A673 (cell line): ENCODE data around the gene CAPNS2. TPM values are rescaled to one million over a fixed set of nuclear protein-coding genes. Genes with fewer than 3 reads are reported as not detected.

ENCODE experiments used
- Bru-seq: library from RNA; stranded (reverse); fragments of 400-500 nt; gene quantifications from one replicate; lab custom pipeline; 2021; lab: Mats Ljungman, UMichigan
- BruChase-seq, 2 experiments: library from RNA; stranded (reverse); fragments of 400-500 nt; gene quantifications; one replicate each; lab custom pipeline; 2021; lab: Mats Ljungman, UMichigan
- BruUV-seq: library from RNA; stranded (reverse); fragments of 400-500 nt; replicated peaks from 2 replicates; lab custom pipeline; 2021; lab: Mats Ljungman, UMichigan
- CTCF ChIA-PET: fragments of 300-600 bp; sonication (Branson Sonifier 250); formaldehyde crosslinking; loops from one replicate; lab custom pipeline; 2022; ENCODE audit warnings: antibody characterized with exemption; lab: Charles Lee
- POLR2A ChIA-PET: fragments of 300-600 bp; sonication (Branson Sonifier 250); formaldehyde crosslinking; loops from one replicate; lab custom pipeline; 2022; ENCODE audit warnings: antibody characterized with exemption; ENCODE audit not compliant: low non-redundant PET; lab: Charles Lee
- DNase-seq: peaks from one replicate; pipeline ENCODE4 v3.0.0-alpha.2; 2015; ENCODE audit warnings: low spot score
- H3K27ac ChIP-seq: fragments of 200-600 bp; sonication (generic); 2 replicates; pipeline ENCODE4 v1.5.1; 2016; ENCODE audit warnings: mixed run types, low read depth, mild to moderate bottlenecking, mixed read lengths, antibody characterized with exemption, low read length; ENCODE audit not compliant: poor library complexity, severe bottlenecking
- H3K27me3 ChIP-seq: fragments of 200-600 bp; sonication (generic); replicated peaks from 2 replicates; pipeline ENCODE4 v1.6.1; 2017; ENCODE audit warnings: mixed run types, low read depth, mild to moderate bottlenecking, mixed read lengths, antibody characterized with exemption, low read length; ENCODE audit not compliant: insufficient read depth, poor library complexity
- H3K36me3 ChIP-seq: fragments of 200-600 bp; sonication (generic); 2 replicates; pipeline ENCODE4 v1.6.1; 2016; ENCODE audit warnings: mixed run types, mild to moderate bottlenecking, mixed read lengths, antibody characterized with exemption, low read length; ENCODE audit not compliant: insufficient read depth, poor library complexity, severe bottlenecking
- H3K4me1 ChIP-seq: fragments of 200-600 bp; sonication (generic); 2 replicates; pipeline ENCODE4 v1.6.1; 2017; ENCODE audit warnings: mixed run types, mild to moderate bottlenecking, mixed read lengths, antibody characterized with exemption, low read length; ENCODE audit not compliant: insufficient read depth, poor library complexity, severe bottlenecking
- H3K4me3 ChIP-seq: fragments of 200-600 bp; sonication (generic); 2 replicates; pipeline ENCODE4 v1.5.1; 2016; ENCODE audit warnings: low read depth, mixed run types, mild to moderate bottlenecking, mixed read lengths, low read length; ENCODE audit not compliant: poor library complexity, severe bottlenecking
- H3K9me3 ChIP-seq: fragments of 200-600 bp; sonication (generic); 2 replicates; pipeline ENCODE4 v1.6.1; 2016; ENCODE audit warnings: mixed run types, low read depth, mild to moderate bottlenecking, mixed read lengths, antibody characterized with exemption, low read length; ENCODE audit not compliant: poor library complexity, severe bottlenecking
- CTCF ChIP-seq: fragments of 300-800, 200-600 bp; sonication (generic); conservative IDR thresholded peaks from 2 replicates; pipeline ENCODE4 v1.5.1; 2017; ENCODE audit warnings: low read depth, mild to moderate bottlenecking, antibody characterized with exemption, low read length, moderate library complexity, mixed read lengths
- EZH2 ChIP-seq: fragments of 200-600 bp; sonication (generic); IDR thresholded peaks from 2 replicates; pipeline ENCODE4 v1.6.1; 2017; ENCODE audit warnings: borderline replicate concordance, low read depth, mild to moderate bottlenecking, mixed read lengths, antibody characterized with exemption, low read length; ENCODE audit not compliant: poor library complexity, severe bottlenecking
- intact Hi-C: fragments of 100-400 bp; cut with micrococcal nuclease; formaldehyde crosslinking; loops from one replicate; pipeline ENCODE4 v1.10.0; 2022; ENCODE audit not compliant: unreplicated experiment
- long read RNA-seq: library from polyadenylated mRNA; stranded (forward); transcript quantifications from one replicate; pipeline ENCODE4 v2.0.0, GENCODE V29; 2022
- total RNA-seq: library from RNA; stranded (reverse); gene quantifications from 2 replicates; pipeline ENCODE4 v1.2.3, GENCODE V29; 2021

Gene CAPNS2
- total RNA-seq, result 0.42 TPM in 1 of 2 replicates, not detected in the other
- Bru-seq, nascent RNA, result percentile 51 among the genes with signal in this experiment
- BruChase-seq, experiment 1, labeled RNA remaining after a 2-hour chase, result percentile 18 among the genes with signal in this experiment
- not detected for BruChase-seq, experiment 2, labeled RNA remaining after a 6-hour chase
- long read RNA-seq, result 0 reads

- no peak for DNase-seq
- TF ChIP-seq EZH2, result no peak
- no peak for TF ChIP-seq CTCF
- Histone ChIP-seq H3K27me3 (no peaks in the 10 kb centered on the region), H3K4me1 (no peaks in the 10 kb centered on the region), H3K36me3 (no peaks in the 10 kb centered on the region), H3K27ac (no peak within 1 kb of the TSS), H3K9me3 (no peaks in the 10 kb centered on the region), H3K4me3 (no peak within 1 kb of the TSS)
- POLR2A ChIA-PET, result no interaction called here
- no TSS peak for BruUV-seq
- CTCF ChIA-PET, result no interaction called here
- intact Hi-C loops, result loop anchor here (10.0 kb wide), 1 partner anchor 278 kb away; no protein-coding TSS in a partner anchor
Measured at GRCh38 chr16:55566432-55567175, at the start of gene CAPNS2. Gene CAPNS2, plus strand, starts transcription at chr16:55566684. Its CDS starts 73 bp downstream, at chr16:55566757.

DNA sequence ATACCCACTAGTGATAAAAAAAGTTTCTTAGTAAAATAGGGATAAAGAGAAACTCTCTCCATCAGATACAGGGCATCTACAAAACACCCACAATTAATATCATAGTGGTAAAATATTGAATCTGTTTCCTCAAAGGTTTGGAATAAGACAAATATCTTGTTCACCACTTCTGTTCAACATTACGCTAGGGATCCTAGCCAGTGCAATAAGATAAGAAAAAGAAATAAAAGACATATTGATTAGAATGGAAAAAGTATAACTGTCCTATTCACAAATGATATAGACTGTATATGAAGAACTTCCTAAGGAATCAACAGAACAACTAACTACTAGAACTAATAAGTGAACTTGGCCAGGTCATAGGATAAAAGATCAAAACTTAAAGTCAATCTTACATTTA is 44.7 kb upstream of the CAPNS2 start:
- CTCF ChIA-PET, result no interaction called here
- POLR2A ChIA-PET, result no interaction called here
- intact Hi-C loops, result no loop called here

DNA sequence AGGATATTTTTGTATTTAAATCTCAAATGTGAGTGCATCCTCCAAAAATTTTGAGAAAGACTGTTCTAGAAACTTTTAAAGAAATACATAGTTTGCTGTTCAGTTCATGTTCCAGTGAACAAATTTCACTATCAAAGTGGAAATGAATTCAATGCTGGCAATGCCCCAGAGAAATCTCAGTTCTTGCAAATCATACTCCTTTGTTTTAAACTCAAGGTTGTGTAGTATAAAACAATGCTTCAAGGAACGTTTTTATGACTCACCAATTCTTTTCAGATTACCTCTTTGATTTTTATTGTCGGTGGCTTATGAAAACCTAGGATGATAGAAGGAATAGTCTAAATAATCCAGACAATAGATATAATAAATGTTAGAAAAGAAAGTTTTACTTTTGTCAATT is 40.0 kb upstream of the CAPNS2 start:
- no peaks in the 10 kb centered on the region for H3K27me3 ChIP-seq
- intact Hi-C loops, result no loop called here
- POLR2A ChIA-PET, result no interaction called here
- H3K4me3 ChIP-seq, result no peak overlapping the region
- BruUV-seq, result no TSS peak
- TF ChIP-seq EZH2, result no peak
- no peak for TF ChIP-seq CTCF
- peaks cover 10% of the 10 kb centered on the region for H3K9me3 ChIP-seq
- H3K36me3 ChIP-seq, result no peaks in the 10 kb centered on the region
- no peaks in the 10 kb centered on the region for H3K4me1 ChIP-seq
- CTCF ChIA-PET, result no interaction called here
- H3K27ac ChIP-seq, result no peak overlapping the region
- no peak for DNase-seq

More for the DNA sequence above, 44.7 kb upstream of the CAPNS2 start:
- no peak for DNase-seq
- Histone ChIP-seq H3K4me1 (no peaks in the 10 kb centered on the region), H3K27me3 (no peaks in the 10 kb centered on the region), H3K27ac (no peak overlapping the region), H3K4me3 (no peak overlapping the region), H3K36me3 (no peaks in the 10 kb centered on the region), H3K9me3 (peaks cover 10% of the 10 kb centered on the region)
- no TSS peak for BruUV-seq
- no peak for TF ChIP-seq EZH2
- TF ChIP-seq CTCF, result no peak
